Activated naive CD4-positive, alpha-beta T cell treated with anti-CD3 and anti-CD28 coated beads, Interleukin-2, amount 10 ng/mL, durations not matched to agents 7 days and 5 days (primary cell): ENCODE measurements around the gene HEATR5B.
A peak's percentile ranks its signal among the peaks of the same experiment; 100 is the strongest.

Source experiments
- CTCF ChIA-PET: fragments of 350-600 bp; sonication (Branson Sonifier 250); formaldehyde crosslinking; loops from one replicate; lab custom pipeline; 2021; ENCODE audit warnings: antibody characterized with exemption; lab: Charles Lee
- DNase-seq: peaks from one replicate; pipeline ENCODE4 v3.0.0-alpha.2; 2020
- H3K27ac Mint-ChIP-seq: one replicate; pipeline ENCODE4 v1.8.0; 2021; ENCODE audit warnings: mild to moderate bottlenecking, moderate library complexity, mixed read lengths
- H3K27me3 Mint-ChIP-seq: one replicate; pipeline ENCODE4 v1.8.0; 2021; ENCODE audit warnings: mild to moderate bottlenecking, mixed read lengths
- H3K36me3 Mint-ChIP-seq: one replicate; pipeline ENCODE4 v1.8.0; 2021; ENCODE audit warnings: mixed read lengths
- H3K4me1 Mint-ChIP-seq: one replicate; pipeline ENCODE4 v1.8.0; 2021; ENCODE audit warnings: mixed read lengths
- H3K4me3 Mint-ChIP-seq: one replicate; pipeline ENCODE4 v1.8.0; 2021; ENCODE audit warnings: mild to moderate bottlenecking, moderate library complexity, mixed read lengths
- H3K9me3 Mint-ChIP-seq: one replicate; pipeline ENCODE4 v1.8.0; 2021; ENCODE audit warnings: mixed read lengths

The HEATR5B gene

DNA sequence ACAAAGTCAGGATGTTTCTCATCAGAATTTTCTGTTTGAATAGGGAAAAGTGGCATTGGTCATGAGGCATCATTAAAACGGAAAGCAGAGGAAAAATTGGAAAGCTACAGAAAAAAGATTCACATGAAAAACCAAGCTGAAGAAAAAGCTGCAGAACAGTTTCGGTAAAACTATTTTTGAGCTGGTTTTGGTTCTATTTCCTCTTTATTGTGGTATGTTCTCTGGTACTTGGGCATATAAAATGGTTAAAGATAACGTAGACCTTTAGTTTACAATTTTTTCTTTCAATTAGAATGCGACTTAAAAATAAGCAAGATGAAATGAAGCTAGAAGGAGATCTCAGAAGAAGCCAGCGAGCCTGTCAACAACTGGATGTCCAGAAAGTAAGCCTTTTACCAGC is 7.7 kb upstream of the HEATR5B start:
- no peaks in the 10 kb centered on the region for H3K4me1 Mint-ChIP-seq
- H3K4me3 Mint-ChIP-seq = no peak overlapping the region
- H3K9me3 Mint-ChIP-seq = no peaks in the 10 kb centered on the region
- no peak overlapping the region for H3K27ac Mint-ChIP-seq
- peaks cover 28% of the 10 kb centered on the region for H3K36me3 Mint-ChIP-seq
- CTCF ChIA-PET = no interaction called here
- no peaks in the 10 kb centered on the region for H3K27me3 Mint-ChIP-seq
- no peak for DNase-seq

DNA sequence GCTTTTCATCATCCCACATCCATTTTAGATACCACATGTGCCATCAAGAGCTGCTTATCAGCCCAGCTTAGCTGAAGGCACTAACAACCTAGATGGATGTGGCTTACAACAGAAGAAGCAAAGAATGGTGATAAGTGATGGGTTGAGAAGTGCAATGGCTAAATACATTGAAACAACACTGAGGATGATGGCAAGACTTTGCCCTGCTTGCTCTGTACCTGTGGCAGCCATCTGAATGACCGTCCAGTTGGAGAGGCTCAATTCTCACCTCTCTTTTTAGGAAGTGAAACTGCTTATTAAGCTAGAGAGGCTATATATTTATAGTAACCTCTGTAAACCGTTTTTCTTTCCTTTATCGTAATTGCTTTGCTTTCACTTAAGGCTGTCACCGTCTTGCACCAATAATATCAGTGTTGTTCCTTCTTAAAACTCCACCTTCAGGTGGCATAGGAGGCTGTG is 5.9 kb upstream of the HEATR5B start:
- DNase-seq = no peak
- Mint-ChIP-seq H3K9me3 (no peaks in the 10 kb centered on the region), H3K27ac (no peak overlapping the region), H3K36me3 (peaks cover 19% of the 10 kb centered on the region), H3K4me1 (no peaks in the 10 kb centered on the region), H3K27me3 (no peaks in the 10 kb centered on the region), H3K4me3 (no peak overlapping the region)
- CTCF ChIA-PET = no interaction called here

DNA sequence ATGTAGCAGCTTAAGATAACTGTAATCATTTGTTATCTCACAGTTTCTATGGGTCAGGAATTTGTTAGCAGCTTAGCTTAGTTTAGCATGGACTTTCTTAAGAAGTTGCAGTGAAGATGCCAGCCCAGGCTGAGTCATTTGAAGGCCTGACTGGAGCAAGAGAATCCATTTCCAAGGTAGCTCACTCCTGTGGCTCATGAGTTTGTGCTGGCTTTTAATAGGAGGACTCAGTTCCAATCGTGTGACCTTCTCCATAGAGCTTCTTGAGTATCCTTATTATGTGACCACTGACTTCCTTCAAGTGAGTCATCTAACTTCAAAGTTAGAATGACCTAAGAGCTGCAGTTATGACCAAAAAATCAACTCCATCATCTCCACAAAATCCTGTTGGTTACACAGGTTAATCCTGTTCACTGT is 1.6 kb upstream of the HEATR5B start:
- no peak for DNase-seq
- Mint-ChIP-seq H3K27ac (no peak overlapping the region), H3K27me3 (no peaks in the 10 kb centered on the region), H3K4me1 (peaks cover 23% of the 10 kb centered on the region), H3K36me3 (peaks cover 25% of the 10 kb centered on the region), H3K4me3 (no peak overlapping the region), H3K9me3 (no peaks in the 10 kb centered on the region)
- CTCF ChIA-PET = no interaction called here

DNA sequence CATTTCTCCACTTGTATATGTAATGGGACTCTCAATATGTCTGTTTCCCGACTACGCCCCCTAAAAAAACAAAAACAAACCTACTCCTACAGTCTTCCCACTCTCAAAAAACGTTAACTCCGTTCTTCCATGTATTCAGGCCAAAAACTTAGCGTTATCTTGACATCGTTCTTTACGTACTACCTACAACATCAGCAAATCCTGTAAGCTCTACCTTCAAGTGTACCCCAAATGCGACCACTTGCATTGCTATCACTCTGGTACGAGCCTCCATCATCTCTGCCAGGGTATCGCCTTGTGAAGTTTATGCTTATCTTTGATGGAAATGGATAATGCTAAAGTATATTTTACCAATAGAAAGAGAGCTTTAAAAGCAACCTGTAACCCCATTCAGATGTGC is 625 bp upstream of the HEATR5B start:
- Mint-ChIP-seq H3K9me3 (no peaks in the 10 kb centered on the region), H3K27me3 (no peaks in the 10 kb centered on the region), H3K27ac (no peak overlapping the region), H3K36me3 (peaks cover 32% of the 10 kb centered on the region), H3K4me3 (no peak overlapping the region), H3K4me1 (peaks cover 32% of the 10 kb centered on the region)
- DNase-seq = no peak
- CTCF ChIA-PET = no interaction called here

DNA sequence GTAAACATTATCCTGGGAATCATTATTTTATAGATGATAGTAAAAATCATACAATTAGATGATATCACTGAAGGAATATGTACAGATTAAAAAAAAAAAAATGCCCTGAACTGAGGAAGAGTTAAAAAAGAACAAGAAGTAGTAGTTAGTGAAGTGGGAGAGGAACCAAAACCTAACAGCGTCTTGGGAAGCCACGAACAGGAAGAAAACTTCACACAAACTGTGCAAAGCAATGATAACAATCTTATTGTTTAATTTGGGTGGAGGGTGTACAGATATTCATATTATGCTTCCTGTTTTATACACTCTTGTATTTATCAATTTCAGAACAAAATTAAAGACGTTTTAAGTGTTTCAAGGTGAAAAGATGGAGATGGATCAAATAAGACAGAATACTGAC is 3.5 kb downstream of the HEATR5B start:
- DNase-seq = no peak
- Mint-ChIP-seq H3K36me3 (peaks cover 53% of the 10 kb centered on the region), H3K9me3 (no peaks in the 10 kb centered on the region), H3K4me1 (peaks cover 41% of the 10 kb centered on the region), H3K27ac (peak overlapping the region; percentile 4), H3K27me3 (no peaks in the 10 kb centered on the region), H3K4me3 (peak overlapping the region; percentile 1)
- CTCF ChIA-PET = no interaction called here

DNA sequence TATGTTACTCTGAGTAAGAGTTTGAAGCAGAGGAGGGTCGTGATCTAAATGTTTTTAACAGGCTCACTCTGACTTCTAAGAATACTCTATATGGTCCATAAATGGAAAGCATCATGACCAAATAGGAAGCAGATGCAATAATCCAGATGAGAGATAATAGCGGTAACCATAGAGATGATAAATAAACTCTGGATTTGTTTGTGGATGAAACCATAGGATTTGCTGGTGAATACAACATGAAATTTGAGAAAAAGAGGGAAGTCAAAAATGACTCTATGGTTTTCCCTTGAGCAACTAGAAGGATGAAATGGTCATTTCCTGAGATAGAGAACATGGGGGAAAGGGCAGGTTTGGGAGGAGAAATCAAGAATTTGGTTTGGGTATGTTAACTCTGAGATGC is 3.9 kb downstream of the HEATR5B start:
- peaks cover 56% of the 10 kb centered on the region for H3K36me3 Mint-ChIP-seq
- no peak overlapping the region for H3K27ac Mint-ChIP-seq
- no peak for DNase-seq
- no peaks in the 10 kb centered on the region for H3K27me3 Mint-ChIP-seq
- CTCF ChIA-PET = no interaction called here
- H3K4me3 Mint-ChIP-seq = peak overlapping the region; percentile 9
- peaks cover 41% of the 10 kb centered on the region for H3K4me1 Mint-ChIP-seq
- H3K9me3 Mint-ChIP-seq = no peaks in the 10 kb centered on the region

DNA sequence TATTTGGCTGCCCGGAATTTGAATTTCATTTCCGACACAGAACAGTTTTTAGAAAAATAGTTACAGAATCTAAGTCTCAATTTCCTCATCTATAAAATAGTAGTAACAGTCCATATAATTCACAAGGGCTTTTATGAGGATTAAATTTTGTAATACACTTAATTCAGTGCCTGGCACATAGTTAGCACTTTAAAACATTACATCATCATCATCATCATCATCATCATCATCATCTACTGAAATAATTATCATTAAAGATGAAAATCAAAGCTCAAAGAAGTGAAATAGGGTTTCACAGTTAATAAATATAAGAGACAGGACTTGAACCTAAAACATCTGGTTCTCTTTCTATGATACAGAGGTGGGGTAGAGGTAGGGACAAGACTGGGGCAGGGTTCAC is 13.2 kb downstream of the HEATR5B start:
- Mint-ChIP-seq H3K36me3 (peaks cover 54% of the 10 kb centered on the region), H3K4me1 (peaks cover 2% of the 10 kb centered on the region), H3K4me3 (no peak overlapping the region), H3K27me3 (no peaks in the 10 kb centered on the region), H3K9me3 (no peaks in the 10 kb centered on the region), H3K27ac (no peak overlapping the region)
- CTCF ChIA-PET = no interaction called here
- DNase-seq = no peak

DNA sequence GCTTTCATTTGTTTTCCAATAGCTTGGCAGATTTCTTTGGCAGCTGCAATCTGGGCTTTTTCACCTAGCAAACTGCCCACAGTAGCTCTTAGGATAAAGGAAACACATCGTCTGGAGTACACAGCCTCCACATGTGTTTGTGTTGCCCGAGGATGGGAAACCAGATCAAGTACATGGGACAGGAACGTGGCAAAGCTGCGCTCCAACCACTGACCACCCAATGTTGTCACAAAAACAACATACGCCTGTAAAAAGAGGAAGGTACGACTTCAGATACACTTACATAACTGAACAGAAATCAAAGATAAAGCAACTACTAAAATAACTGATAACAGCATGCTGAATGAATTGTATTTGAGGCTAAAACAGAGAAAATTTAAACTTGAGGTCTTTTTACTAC is 15.5 kb downstream of the HEATR5B start:
- H3K27me3 Mint-ChIP-seq = no peaks in the 10 kb centered on the region
- H3K4me1 Mint-ChIP-seq = peaks cover 2% of the 10 kb centered on the region
- DNase-seq = no peak
- no peak overlapping the region for H3K27ac Mint-ChIP-seq
- CTCF ChIA-PET = no interaction called here
- no peaks in the 10 kb centered on the region for H3K9me3 Mint-ChIP-seq
- no peak overlapping the region for H3K4me3 Mint-ChIP-seq
- peaks cover 46% of the 10 kb centered on the region for H3K36me3 Mint-ChIP-seq

DNA sequence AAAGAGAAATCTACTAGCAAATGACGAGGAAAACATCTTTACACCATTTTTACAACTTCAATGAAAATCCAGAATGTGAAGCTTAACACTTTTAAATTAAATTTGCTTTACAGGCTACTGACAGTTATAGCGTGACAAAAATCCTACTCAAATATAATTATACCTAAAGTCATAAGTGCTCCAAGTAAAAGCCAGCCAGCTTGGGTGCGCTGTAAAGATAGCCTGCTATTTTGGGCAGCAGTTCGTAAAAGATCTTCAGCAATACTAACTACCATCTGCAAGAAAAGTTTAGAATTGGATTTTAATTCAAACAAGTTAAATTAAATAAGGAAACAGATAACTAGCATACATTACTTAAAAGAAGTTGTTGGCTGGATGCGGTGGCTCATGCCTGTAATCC is 22.4 kb downstream of the HEATR5B start:
- CTCF ChIA-PET = no interaction called here
- Mint-ChIP-seq H3K4me3 (no peak overlapping the region), H3K4me1 (no peaks in the 10 kb centered on the region), H3K9me3 (no peaks in the 10 kb centered on the region), H3K36me3 (peaks cover 36% of the 10 kb centered on the region), H3K27ac (no peak overlapping the region), H3K27me3 (no peaks in the 10 kb centered on the region)
- no peak for DNase-seq

DNA sequence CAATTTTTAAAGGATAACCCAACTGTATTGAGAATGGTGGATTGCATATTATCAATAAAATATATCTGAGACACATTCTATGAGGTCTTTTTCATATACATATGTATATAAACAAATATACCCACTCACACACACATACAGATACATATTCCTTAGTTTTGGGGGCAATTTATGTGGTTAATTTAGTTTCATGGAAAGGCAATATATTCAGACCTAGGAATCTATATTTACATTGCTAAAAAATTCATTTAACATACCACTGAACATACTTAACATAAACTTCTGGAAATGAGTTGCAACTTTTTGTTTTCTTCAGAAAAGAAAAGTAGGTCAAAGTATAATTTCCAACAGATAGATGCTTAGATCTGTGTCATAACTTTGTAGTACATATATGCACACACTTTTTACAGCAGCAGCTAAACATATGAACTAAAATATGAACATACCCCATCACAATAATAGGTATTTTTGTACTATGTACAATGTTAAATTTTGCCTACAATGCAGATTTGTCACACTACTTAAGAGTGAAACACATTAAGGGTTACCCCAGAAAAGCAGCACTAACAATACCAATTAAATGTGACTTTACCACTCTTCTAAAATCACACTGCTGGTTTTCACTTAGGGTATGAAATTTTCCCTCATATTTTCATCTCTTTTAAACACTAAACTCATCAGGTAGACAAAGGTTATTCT is 23.0 kb downstream of the HEATR5B start:
- Mint-ChIP-seq H3K36me3 (peaks cover 37% of the 10 kb centered on the region), H3K9me3 (no peaks in the 10 kb centered on the region), H3K4me1 (no peaks in the 10 kb centered on the region), H3K4me3 (no peak overlapping the region), H3K27me3 (no peaks in the 10 kb centered on the region), H3K27ac (no peak overlapping the region)
- CTCF ChIA-PET = no interaction called here
- no peak for DNase-seq

DNA sequence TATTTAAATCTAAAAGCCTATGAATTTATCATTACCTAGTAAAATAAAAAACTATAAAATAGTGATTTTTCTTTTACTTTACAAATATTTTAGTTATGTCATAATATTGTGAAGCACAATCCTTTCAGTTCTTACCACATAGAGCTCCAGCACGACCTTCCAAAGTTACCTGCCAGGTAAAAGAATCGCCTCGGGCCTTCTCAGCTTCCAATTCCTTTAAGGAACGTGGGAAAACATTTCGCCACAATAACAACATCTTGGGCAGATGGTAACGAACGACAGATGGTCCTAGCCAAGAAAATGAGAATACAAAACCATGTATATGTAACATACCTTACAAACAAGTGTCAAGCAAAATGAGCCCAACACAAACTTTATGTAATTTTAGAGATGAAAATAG is 23.7 kb downstream of the HEATR5B start:
- Mint-ChIP-seq H3K9me3 (no peaks in the 10 kb centered on the region), H3K36me3 (peaks cover 35% of the 10 kb centered on the region), H3K27me3 (no peaks in the 10 kb centered on the region), H3K27ac (no peak overlapping the region), H3K4me3 (no peak overlapping the region), H3K4me1 (no peaks in the 10 kb centered on the region)
- CTCF ChIA-PET = no interaction called here
- DNase-seq = no peak

DNA sequence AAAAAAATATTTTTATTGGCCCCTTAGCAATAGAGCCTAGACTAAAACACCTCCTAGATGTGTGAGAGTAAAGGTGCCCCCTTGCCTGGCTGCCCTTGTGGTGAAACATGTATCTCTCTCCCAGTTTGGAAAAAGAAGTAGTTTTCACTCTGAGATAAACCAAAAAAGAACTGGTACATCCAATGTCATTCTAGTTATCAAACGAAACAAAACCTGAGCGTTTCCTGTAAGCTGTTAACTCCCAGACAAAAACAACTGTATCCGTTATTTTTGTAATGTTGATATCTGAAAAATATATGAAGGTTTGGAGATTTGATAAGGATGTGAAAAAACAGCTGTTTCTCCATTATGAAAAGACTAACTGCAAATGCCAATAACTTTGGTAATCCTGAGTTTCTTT is 24.3 kb downstream of the HEATR5B start:
- Mint-ChIP-seq H3K9me3 (no peaks in the 10 kb centered on the region), H3K27ac (no peak overlapping the region), H3K4me1 (no peaks in the 10 kb centered on the region), H3K4me3 (no peak overlapping the region), H3K27me3 (no peaks in the 10 kb centered on the region), H3K36me3 (peaks cover 36% of the 10 kb centered on the region)
- CTCF ChIA-PET = no interaction called here
- DNase-seq = no peak

DNA sequence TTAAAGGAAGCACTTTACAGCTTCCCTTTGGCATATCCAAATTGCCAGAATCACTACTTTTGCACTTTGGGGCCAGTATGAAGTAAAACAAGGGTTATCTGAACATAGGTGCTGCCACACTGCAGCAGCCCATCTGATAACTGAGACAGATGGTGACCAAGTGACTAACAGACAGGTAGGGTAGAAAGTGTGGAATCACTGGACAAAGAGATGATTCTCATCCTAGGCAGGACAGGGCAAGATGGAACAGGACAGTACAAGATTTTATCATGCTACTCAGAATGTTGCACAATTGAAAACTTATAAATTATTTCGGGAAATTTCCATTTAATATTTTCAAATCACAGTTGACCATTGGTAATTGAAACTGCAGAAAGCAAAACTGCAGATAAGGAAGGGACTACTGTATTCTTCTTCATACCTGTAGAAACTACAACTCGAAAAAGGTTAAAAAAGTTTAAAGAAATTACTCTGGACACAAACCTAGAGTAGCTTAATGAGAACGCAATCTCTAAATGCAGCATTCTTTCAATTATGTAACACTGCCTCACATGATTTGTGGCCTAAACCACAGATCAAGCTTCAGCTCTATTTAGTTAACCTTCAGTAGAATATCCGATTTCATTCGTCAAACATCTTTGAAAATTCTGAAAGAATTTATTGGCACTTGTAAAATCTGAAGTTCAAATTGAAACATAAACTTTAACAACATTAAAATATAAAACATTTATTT is 31.4 kb downstream of the HEATR5B start:
- Mint-ChIP-seq H3K4me3 (no peak overlapping the region), H3K27me3 (no peaks in the 10 kb centered on the region), H3K4me1 (no peaks in the 10 kb centered on the region), H3K9me3 (no peaks in the 10 kb centered on the region), H3K27ac (no peak overlapping the region), H3K36me3 (peaks cover 40% of the 10 kb centered on the region)
- no peak for DNase-seq
- CTCF ChIA-PET = no interaction called here

DNA sequence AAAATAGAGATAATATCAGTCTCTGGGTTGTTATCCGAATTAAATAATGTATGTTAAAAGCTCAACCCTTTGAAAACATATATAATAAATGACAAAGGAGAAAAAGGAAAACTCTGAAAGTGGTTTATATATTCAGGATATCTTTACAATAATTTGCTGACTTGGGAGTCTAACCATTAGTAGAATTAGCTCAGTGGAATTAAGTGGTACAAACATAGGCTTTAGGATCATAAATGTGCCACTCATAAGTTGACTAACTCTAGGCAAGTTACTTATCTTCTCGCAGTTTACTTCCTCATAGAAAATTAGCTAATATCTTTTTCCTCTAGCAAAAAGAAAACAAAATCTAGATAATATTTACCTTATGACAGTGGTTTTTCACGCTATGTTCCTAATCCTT is 44.6 kb downstream of the HEATR5B start:
- H3K36me3 Mint-ChIP-seq = peaks cover 20% of the 10 kb centered on the region
- H3K4me1 Mint-ChIP-seq = no peaks in the 10 kb centered on the region
- H3K4me3 Mint-ChIP-seq = no peak overlapping the region
- CTCF ChIA-PET = no interaction called here
- no peak for DNase-seq
- no peaks in the 10 kb centered on the region for H3K9me3 Mint-ChIP-seq
- H3K27me3 Mint-ChIP-seq = no peaks in the 10 kb centered on the region
- no peak overlapping the region for H3K27ac Mint-ChIP-seq

DNA sequence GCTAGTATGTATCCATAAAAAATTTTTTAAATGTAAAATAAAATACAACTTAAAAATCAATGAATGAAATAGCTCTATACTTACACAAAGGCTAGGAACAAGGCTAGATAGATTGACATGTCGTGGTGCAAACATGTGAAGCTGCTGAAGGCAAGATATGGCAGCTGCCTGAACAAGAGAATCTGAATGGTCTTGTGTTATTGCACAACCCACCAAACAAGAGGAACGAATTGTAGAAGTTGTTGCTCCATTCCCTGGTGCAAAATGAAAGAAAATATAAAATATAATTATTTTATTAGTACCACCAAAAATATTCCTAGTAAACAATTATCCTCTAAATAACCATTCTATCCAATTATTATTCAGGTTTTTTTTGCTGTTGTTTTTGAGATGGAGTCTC is 46.4 kb downstream of the HEATR5B start:
- Mint-ChIP-seq H3K36me3 (peaks cover 17% of the 10 kb centered on the region), H3K27ac (no peak overlapping the region), H3K4me1 (no peaks in the 10 kb centered on the region), H3K27me3 (no peaks in the 10 kb centered on the region), H3K4me3 (no peak overlapping the region), H3K9me3 (no peaks in the 10 kb centered on the region)
- DNase-seq = no peak
- CTCF ChIA-PET = no interaction called here
